Lower leg skin (tissue), 4 donors: ENCODE results near the gene NMT1. TPM values are rescaled to one million over a fixed set of nuclear protein-coding genes. Genes with fewer than 3 reads are reported as not detected.

Experiments
- DNase-seq, 2 donors: peaks; one replicate each; pipeline ENCODE4 v3.0.0-alpha.2; 2019; ENCODE audit warnings: low spot score in 2 of 2
- H3K4me3 ChIP-seq: fragments of 200-600 bp; sonication (generic); 2 replicates; pipeline ENCODE4 v1.5.1; 2017; ENCODE audit warnings: mild to moderate bottlenecking, low read depth; ENCODE audit not compliant: poor library complexity, severe bottlenecking
- CTCF ChIP-seq, 3 donors: fragments of 450-650 bp; IDR thresholded peaks; one replicate each; pipeline ENCODE4 v1.5.1; 2016; ENCODE audit warnings: antibody characterized with exemption in 3 of 3, mild to moderate bottlenecking in 3 of 3, moderate library complexity in 2 of 3
- POLR2A ChIP-seq, 2 donors: fragments of 450-650 bp; IDR thresholded peaks; one replicate each; pipeline ENCODE4 v1.6.1; 2016 to 2017; ENCODE audit warnings: antibody characterized with exemption in 2 of 2, mild to moderate bottlenecking in 1 of 2, moderate library complexity in 1 of 2
- WGBS, 2 donors: methylation state at CpG; one replicate each; pipeline ENCODE4 v1.1.5; 2018; 5-methylcytosine and 5-hydroxymethylcytosine counted together
- intact Hi-C: fragments of 100-400 bp; cut with DNase I; formaldehyde crosslinking; loops from one replicate; pipeline ENCODE4 v1.15.0; 2023; ENCODE audit warnings: low total_unique reads
- total RNA-seq, 4 donors: library from RNA; depleted of rRNA; stranded (reverse); fragments of >200 nt; gene quantifications; one replicate each; pipeline ENCODE4 v1.1.0, GENCODE V29; 2016

The NMT1 gene
- total RNA-seq, 4 donors from 2014 or later = 37.3 to 101 (median 60.3) TPM

DNA sequence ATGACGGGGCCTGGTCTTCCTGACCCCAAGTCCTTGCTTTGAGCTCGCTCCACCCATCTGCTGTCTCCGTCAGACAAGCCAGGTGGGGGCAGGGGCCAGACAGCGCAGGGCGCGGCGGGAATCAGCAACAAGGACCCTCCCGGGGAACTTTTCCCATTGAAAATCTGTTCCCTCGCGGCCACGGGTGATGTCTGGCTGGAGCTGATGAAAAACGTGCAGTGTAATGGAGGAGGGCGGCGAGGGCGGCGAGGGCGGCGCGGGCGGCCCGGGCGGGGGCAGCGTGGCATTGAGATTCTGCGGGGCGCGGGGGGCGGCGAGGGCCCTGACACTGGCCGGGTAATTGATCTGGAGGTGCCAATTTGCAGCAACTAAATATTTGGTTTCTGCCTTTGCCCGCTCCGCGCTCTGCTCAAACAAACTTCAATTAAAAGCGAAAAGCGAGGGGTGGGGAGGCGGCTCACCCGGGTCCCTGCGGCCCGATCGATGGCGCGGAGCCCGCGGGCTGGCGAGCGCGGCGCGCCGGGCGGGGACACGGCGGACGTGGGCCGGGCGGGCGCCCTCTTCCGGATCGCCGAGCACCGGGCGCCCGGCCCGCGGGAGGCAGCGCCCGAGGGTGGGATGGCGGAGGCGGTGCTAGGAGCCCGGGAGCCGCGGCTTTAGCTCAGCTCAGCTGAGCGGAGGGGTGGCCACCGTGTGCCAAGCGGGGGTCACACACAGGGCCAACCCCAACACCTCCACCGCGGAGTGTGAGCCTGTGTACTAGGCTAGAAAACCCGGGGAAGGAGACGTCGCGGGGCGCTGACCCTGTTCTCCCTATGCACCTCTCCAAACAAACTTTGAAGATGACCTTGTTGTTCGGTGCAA, 42.0 kb upstream of the NMT1 start:
- H3K4me3 ChIP-seq = peak overlapping the region; percentile 26
- no peak for DNase-seq
- 2 to 6% methylated on average over 19 to 81 of the region's 82 CpGs for WGBS, 2 donors
- intact Hi-C loops = no loop called here
- TF ChIP-seq POLR2A (IDR thresholded peaks at IDR 0.05) (no peak), CTCF (IDR thresholded peaks at IDR 0.05) (no peak)

DNA sequence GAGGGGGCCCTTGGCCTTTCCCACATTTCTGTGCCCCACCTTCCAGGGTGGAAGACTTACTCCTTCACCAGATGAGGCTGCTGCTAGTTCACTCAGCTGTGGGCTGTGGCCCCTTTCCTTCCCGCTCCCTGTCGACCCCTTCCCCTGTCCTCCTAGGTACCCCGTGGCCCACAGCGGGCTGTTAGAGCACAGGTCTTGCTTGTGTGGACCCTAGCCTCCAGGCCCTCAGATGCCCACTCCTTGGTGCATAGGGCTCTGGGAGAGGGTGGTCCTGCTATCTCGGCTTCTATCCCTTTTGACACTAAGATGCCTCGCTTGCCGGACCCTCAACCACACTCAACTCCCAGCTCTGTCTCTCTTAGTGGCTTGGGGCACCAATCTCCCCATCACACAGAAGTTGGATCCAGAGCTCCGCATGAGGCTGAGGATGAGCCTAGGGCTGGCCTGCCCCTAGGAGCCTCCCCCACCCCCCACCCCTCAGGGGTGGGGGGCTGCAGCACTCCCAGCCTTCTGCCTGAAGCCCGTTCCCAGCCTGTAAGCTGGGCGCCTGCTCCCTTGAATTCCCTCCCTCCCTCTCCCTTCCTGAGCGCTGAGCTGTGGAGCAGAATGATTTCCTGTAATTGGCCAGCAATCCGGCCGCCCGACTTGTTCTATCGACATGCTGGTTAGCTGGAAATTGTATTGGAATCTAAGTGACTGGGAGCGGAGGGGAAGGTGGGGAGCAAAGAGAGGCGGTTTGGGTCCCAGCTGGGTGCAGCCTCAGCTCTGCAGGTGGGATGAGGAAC, 40.6 kb upstream of the NMT1 start:
- WGBS, 2 donors = 35 to 47% methylated on average over 15 to 17 of the region's 17 CpGs
- no peak for TF ChIP-seq CTCF (IDR thresholded peaks at IDR 0.05)
- H3K4me3 ChIP-seq = no peak overlapping the region
- no peak for DNase-seq
- intact Hi-C loops = loop anchor here (5.0 to 10.0 kb wide), 2 partner anchors 74 to 103 kb away; partner anchors contain the start of gene GFAP

GRCh38 chr17:45021607-45022287, 39.4 kb upstream of the NMT1 start:
- intact Hi-C loops = loop anchor here (5.0 to 10.0 kb wide), 2 partner anchors 73 to 104 kb away; partner anchors contain the start of gene GFAP
- peak in 1 of 2 donors; percentile 91 for DNase-seq
- TF ChIP-seq POLR2A (IDR thresholded peaks at IDR 0.05) (no peak), CTCF (IDR thresholded peaks at IDR 0.05) (no peak)
- WGBS, 2 donors = 0 to 10% methylated on average over 25 to 38 of the region's 57 CpGs
- no peak overlapping the region for H3K4me3 ChIP-seq

DNA sequence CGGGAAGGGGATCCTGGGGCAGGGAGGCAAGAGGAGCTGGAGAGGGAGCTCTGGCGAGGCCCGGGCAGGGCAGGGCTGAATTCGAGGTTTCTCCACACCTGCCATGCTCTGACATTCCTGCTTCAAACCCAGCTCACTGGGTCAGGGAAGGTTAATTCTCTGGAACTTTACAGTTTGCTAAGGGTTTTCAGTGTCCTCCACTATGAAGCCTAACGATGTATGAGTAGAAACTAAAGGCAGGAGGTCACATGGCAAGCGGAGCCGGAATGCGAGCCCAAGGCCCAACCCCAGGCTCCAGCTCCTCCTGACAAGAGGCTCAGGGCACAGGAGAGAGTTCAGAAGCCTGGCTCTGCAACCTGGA, 38.8 kb upstream of the NMT1 start:
- WGBS, 2 donors = 46 to 47% methylated on average over 8 of the region's 8 CpGs
- H3K4me3 ChIP-seq = no peak overlapping the region
- no peak for TF ChIP-seq POLR2A (IDR thresholded peaks at IDR 0.05)
- TF ChIP-seq CTCF (IDR thresholded peaks at IDR 0.05) = no peak
- intact Hi-C loops = loop anchor here (5.0 to 10.0 kb wide), 2 partner anchors 73 to 105 kb away; partner anchors contain the start of gene GFAP
- no peak for DNase-seq

GRCh38 chr17:45022655-45023339, 38.3 kb upstream of the NMT1 start:
- peak in 1 of 2 donors; percentile 25 for DNase-seq
- 50 to 67% methylated on average over 13 of the region's 13 CpGs for WGBS, 2 donors
- H3K4me3 ChIP-seq = no peak overlapping the region
- intact Hi-C loops = loop anchor here (5.0 to 10.0 kb wide), 2 partner anchors 72 to 105 kb away; partner anchors contain the start of gene GFAP
- TF ChIP-seq CTCF (IDR thresholded peaks at IDR 0.05) = no peak
- TF ChIP-seq POLR2A (IDR thresholded peaks at IDR 0.05) = no peak
